Parathyroid adenoma (tissue), 2 donors: ENCODE data around the gene DYNC1I1.

ENCODE experiments used
- H2AFZ ChIP-seq: fragments of 300-600 bp; sonication (generic); one replicate; pipeline ENCODE4 v1.7.0; 2017; ENCODE audit warnings: antibody characterized with exemption, mild to moderate bottlenecking
- H3K27ac ChIP-seq: fragments of 300-600 bp; sonication (generic); one replicate; pipeline ENCODE4 v1.7.0; 2017
- H3K27me3 ChIP-seq: fragments of 300-600 bp; sonication (generic); one replicate; pipeline ENCODE4 v1.7.0; 2017; ENCODE audit warnings: low read length; ENCODE audit not compliant: control insufficient read depth, insufficient read depth
- H3K36me3 ChIP-seq: fragments of 300-600 bp; sonication (generic); one replicate; pipeline ENCODE4 v1.7.0; 2017; ENCODE audit warnings: low read length; ENCODE audit not compliant: control insufficient read depth, insufficient read depth
- H3K4me1 ChIP-seq: fragments of 300-600 bp; sonication (generic); one replicate; pipeline ENCODE4 v1.7.0; 2017; ENCODE audit warnings: control low read depth
- H3K4me2 ChIP-seq: fragments of 300-600 bp; sonication (generic); one replicate; pipeline ENCODE4 v1.7.0; 2017; ENCODE audit warnings: low read length
- H3K4me3 ChIP-seq: fragments of 300-600 bp; sonication (generic); one replicate; pipeline ENCODE4 v1.7.0; 2017; ENCODE audit warnings: low read depth, low read length
- H3K79me2 ChIP-seq: fragments of 300-600 bp; sonication (generic); one replicate; pipeline ENCODE4 v1.7.0; 2017; ENCODE audit warnings: control low read depth
- H3K9ac ChIP-seq: fragments of 300-600 bp; sonication (generic); one replicate; pipeline ENCODE4 v1.7.0; 2017; ENCODE audit warnings: mild to moderate bottlenecking
- H3K9me3 ChIP-seq: fragments of 300-600 bp; sonication (generic); one replicate; pipeline ENCODE4 v1.7.0; 2017; ENCODE audit warnings: low read length; ENCODE audit not compliant: control insufficient read depth
- TF ChIP-seq, protein P1 (sequence below): fragments of 300-600 bp; sonication (generic); IDR thresholded peaks from one replicate; pipeline ENCODE4 v1.7.0; 2017; ENCODE audit warnings: antibody characterized with exemption, mild to moderate bottlenecking
- donor health status: primary hyperparathyroidism.

DYNC1I1 gene

DNA sequence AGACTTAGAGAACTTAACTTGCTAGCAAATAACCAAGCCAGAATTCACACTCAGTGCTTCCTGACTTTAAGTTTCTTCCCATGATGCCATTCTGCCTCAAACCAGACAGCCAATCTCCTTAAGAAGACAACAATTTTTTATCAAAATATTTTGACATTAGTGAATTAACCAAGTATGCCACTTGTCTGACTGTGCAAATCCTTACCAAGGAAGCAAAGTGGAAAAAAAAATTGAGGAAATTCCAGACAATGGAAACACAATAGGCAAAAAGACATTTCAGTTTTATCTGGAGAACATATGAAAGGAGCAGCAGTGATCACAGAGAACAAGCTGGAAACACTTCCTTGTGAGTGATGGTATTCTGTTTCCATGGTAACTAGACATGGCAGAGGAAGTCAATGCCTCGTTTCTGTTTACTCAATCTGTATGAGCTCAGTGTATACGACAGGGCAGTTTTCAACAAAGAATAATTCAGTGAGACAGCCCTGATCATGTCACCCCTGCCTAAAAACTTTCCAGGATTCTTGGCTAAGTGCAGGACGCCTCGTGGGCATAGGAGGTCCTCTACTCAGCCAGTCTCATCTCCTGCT is 114.2 kb downstream of the DYNC1I1 start:
- H3K4me2 ChIP-seq, result no peak overlapping the region
- no peak overlapping the region for H3K9ac ChIP-seq
- H3K4me1 ChIP-seq, result no peaks in the 10 kb centered on the region
- no peaks in the 10 kb centered on the region for H3K9me3 ChIP-seq
- no peaks in the 10 kb centered on the region for H3K36me3 ChIP-seq
- no peak overlapping the region for H2AFZ ChIP-seq
- no peaks in the 10 kb centered on the region for H3K79me2 ChIP-seq
- TF ChIP-seq, protein P1, sequence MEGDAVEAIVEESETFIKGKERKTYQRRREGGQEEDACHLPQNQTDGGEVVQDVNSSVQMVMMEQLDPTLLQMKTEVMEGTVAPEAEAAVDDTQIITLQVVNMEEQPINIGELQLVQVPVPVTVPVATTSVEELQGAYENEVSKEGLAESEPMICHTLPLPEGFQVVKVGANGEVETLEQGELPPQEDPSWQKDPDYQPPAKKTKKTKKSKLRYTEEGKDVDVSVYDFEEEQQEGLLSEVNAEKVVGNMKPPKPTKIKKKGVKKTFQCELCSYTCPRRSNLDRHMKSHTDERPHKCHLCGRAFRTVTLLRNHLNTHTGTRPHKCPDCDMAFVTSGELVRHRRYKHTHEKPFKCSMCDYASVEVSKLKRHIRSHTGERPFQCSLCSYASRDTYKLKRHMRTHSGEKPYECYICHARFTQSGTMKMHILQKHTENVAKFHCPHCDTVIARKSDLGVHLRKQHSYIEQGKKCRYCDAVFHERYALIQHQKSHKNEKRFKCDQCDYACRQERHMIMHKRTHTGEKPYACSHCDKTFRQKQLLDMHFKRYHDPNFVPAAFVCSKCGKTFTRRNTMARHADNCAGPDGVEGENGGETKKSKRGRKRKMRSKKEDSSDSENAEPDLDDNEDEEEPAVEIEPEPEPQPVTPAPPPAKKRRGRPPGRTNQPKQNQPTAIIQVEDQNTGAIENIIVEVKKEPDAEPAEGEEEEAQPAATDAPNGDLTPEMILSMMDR, result no peak
- H3K27ac ChIP-seq, result no peak overlapping the region
- H3K4me3 ChIP-seq, result no peak overlapping the region
- H3K27me3 ChIP-seq, result no peaks in the 10 kb centered on the region

DNA sequence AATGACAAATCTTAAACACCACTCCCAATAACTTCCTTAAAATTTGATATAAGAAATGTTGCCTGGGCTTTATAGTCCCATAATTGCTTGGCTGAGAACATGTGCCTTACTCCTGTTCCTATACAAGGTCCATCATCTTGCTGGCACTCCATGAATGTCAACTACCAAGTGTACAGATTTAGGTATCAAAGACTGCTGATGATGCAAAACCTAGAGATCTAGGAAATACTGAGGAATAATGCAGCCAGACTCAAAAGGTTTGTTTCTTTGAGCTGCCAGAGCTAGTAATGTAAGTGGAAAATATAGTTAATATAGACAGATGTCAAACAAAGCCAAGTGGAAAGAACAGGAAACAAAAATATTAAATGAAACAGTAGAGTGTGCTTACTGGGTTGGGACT is 121.1 kb downstream of the DYNC1I1 start:
- Histone ChIP-seq H3K36me3 (no peaks in the 10 kb centered on the region), H3K4me2 (no peak overlapping the region), H3K4me3 (no peak overlapping the region), H2AFZ (no peak overlapping the region), H3K27me3 (no peaks in the 10 kb centered on the region), H3K4me1 (no peaks in the 10 kb centered on the region), H3K27ac (no peak overlapping the region), H3K9ac (no peak overlapping the region), H3K9me3 (no peaks in the 10 kb centered on the region), H3K79me2 (no peaks in the 10 kb centered on the region)
- TF ChIP-seq, protein P1, result no peak

DNA sequence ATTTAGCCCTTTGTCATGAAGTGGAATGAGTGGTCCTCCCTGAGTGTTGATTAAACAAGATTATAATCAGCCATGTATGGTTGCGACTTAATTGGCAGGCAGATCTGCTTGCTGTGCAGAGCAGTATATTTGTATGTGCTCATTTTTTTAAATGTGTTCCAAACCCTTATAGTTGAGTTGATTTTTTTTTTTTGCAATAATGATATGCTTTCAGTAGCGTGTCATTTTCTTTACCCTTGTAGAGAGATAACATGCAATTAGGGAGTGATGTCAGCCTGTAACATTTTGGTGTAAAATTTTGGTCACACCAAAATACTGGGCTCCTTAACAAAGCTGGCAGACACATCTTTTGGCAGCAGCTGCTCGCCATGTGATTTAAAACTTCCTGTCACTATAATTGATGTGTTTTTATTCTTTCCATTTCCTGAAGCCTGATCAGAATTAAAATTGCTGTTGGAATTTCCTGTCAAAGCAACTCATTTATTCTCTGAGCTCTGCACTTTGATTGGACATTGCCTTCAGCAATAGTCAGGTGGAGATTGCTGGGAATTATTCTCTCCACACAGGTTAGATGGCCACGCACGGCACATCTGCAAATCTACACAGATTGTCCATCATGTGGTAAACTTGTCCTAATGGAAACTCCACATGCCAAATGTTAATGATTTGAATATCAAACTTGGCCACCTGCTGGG is 125.3 kb downstream of the DYNC1I1 start:
- peaks cover 3% of the 10 kb centered on the region for H3K4me1 ChIP-seq
- H3K27me3 ChIP-seq, result no peaks in the 10 kb centered on the region

DNA sequence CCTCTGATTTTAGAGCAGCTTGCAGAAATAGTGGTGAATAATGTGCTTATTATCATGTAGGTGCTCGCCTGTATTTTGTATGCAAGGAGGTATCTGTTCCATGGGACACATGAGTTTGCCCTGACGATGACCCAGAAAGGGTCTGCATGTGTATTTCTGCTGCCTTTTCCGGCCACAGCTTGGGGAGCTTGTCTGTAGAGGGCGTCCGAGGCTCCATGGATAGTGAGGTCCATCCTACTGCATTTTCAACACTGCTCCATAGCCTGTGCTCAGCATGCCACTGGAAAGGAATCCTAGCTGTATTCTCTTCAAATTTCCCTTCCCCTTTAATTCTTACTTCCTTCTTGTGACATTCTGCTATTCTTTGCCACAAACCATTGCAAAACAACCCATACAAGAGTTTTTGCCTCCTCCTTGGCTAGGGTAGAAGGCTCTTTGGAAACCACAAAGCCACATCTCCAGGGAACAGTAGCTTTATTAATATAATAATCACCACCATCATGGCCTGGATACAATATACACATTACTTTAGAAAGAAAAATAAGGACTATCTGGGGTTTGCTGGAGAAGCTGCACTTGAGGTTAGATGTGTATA is 127.7 kb downstream of the DYNC1I1 start:
- Histone ChIP-seq H3K4me3 (no peak overlapping the region), H2AFZ (no peak overlapping the region), H3K9ac (no peak overlapping the region), H3K27me3 (no peaks in the 10 kb centered on the region), H3K9me3 (no peaks in the 10 kb centered on the region), H3K4me2 (no peak overlapping the region), H3K79me2 (no peaks in the 10 kb centered on the region), H3K4me1 (peaks cover 3% of the 10 kb centered on the region), H3K27ac (no peak overlapping the region), H3K36me3 (no peaks in the 10 kb centered on the region)
- TF ChIP-seq, protein P1, result no peak

More for the DNA sequence above, 125.3 kb downstream of the DYNC1I1 start:
- no peak overlapping the region for H3K9ac ChIP-seq
- no peaks in the 10 kb centered on the region for H3K9me3 ChIP-seq
- no peaks in the 10 kb centered on the region for H3K36me3 ChIP-seq
- H3K27ac ChIP-seq, result no peak overlapping the region
- TF ChIP-seq, protein P1, result no peak
- H3K79me2 ChIP-seq, result no peaks in the 10 kb centered on the region
- no peak overlapping the region for H3K4me3 ChIP-seq
- no peak overlapping the region for H3K4me2 ChIP-seq
- no peak overlapping the region for H2AFZ ChIP-seq
